HCT116 (cell line): ENCODE measurements around the gene LYRM4. TPM values are rescaled to one million over a fixed set of nuclear protein-coding genes. Genes with fewer than 3 reads are reported as not detected.

Source experiments
- ATAC-seq: fragments of 200-7000 bp; cut with Tn5 transposase; 2 replicates; pipeline ENCODE4 v1.9.1; 2020; ENCODE audit warnings: mild to moderate bottlenecking, moderate library complexity
- BruUV-seq: library from RNA; stranded (reverse); fragments of 400-500 nt; replicated peaks from 2 replicates; lab custom pipeline; 2021; lab: Mats Ljungman, UMichigan
- CTCF ChIA-PET: fragments of 300-600 bp; sonication (Branson Sonifier 250); formaldehyde crosslinking; loops from one replicate; lab custom pipeline; 2021; ENCODE audit warnings: antibody characterized with exemption; lab: Charles Lee
- POLR2A ChIA-PET: fragments of 300-600, 350-600 bp; sonication (Branson Sonifier 250); formaldehyde crosslinking; loops from one replicate; lab custom pipeline; 2021; ENCODE audit warnings: antibody characterized with exemption; lab: Charles Lee
- RAD21 ChIA-PET, 2 experiments: fragments of 300-600 bp; sonication (Branson Sonifier 250); formaldehyde crosslinking; loops; one replicate each; lab custom pipeline; 2023; ENCODE audit warnings: low total read pairs in 2 of 2; ENCODE audit not compliant: uncharacterized antibody in 2 of 2, unreplicated experiment in 2 of 2, low non-redundant PET in 1 of 2; lab: Charles Lee
- DNase-seq: peaks from one replicate; pipeline ENCODE4 v3.0.0-alpha.2; 2010; ENCODE audit warnings: low read depth, low spot score
- H2AFZ ChIP-seq: fragments of 200-600 bp; shearing (Covaris generic), sonication (generic); 2 replicates; pipeline ENCODE4 v1.6.1; 2017; ENCODE audit warnings: low read depth, mixed run types, mixed read lengths, antibody characterized with exemption, low read length; ENCODE audit not compliant: poor library complexity, severe bottlenecking
- H3K27ac ChIP-seq: 2 replicates; pipeline ENCODE4 v1.5.1; 2012; ENCODE audit warnings: low read depth, low read length
- H3K27me3 ChIP-seq: fragments of 200-600 bp; sonication (generic); 2 replicates; pipeline ENCODE4 v1.6.1; 2016; ENCODE audit warnings: mixed run types, low read length, mixed read lengths; ENCODE audit not compliant: insufficient read depth
- H3K36me3 ChIP-seq, 2 experiments: fragments of 200-500 bp in 1 of 2; fragments of 200-600 bp in 1 of 2; sonication (Bioruptor generic) in 1 of 2; sonication (generic) in 1 of 2; 2 replicates each; pipeline versions ENCODE4 v1.5.1 to v1.6.1; 2014 to 2016; ENCODE audit warnings: low read length in 2 of 2, inconsistent platforms in 1 of 2, mixed read lengths in 1 of 2, mixed run types in 1 of 2; ENCODE audit not compliant: insufficient read depth in 2 of 2, control insufficient read depth in 1 of 2
- H3K4me1 ChIP-seq, 2 experiments: fragments of 200-600 bp in 1 of 2; sonication (generic) in 1 of 2; 2 replicates each; pipeline versions ENCODE4 v1.5.1 to v1.6.1; 2012 to 2017; ENCODE audit warnings: low read length in 2 of 2, inconsistent platforms in 1 of 2, mild to moderate bottlenecking in 1 of 2, mixed read lengths in 1 of 2, mixed run types in 1 of 2, moderate library complexity in 1 of 2; ENCODE audit not compliant: insufficient read depth in 2 of 2, control insufficient read depth in 1 of 2
- H3K4me2 ChIP-seq: fragments of 200-600 bp; sonication (generic); 2 replicates; pipeline ENCODE4 v1.6.1; 2017; ENCODE audit warnings: mixed run types, low read length, mixed read lengths
- H3K4me3 ChIP-seq, 2 experiments: fragments of 200-600 bp in 1 of 2; sonication (generic) in 1 of 2; replicated peaks in 1 of 2; 2 replicates each; pipeline ENCODE4 v1.5.1; 2011 to 2016; ENCODE audit warnings: low read length in 2 of 2, control low read depth in 1 of 2, low read depth in 1 of 2, mild to moderate bottlenecking in 1 of 2, mixed read lengths in 1 of 2, mixed run types in 1 of 2
- H3K79me2 ChIP-seq: fragments of 200-600 bp; sonication (generic); 2 replicates; pipeline ENCODE4 v1.6.1; 2017; ENCODE audit warnings: mild to moderate bottlenecking, mixed run types, low read length, moderate library complexity, mixed read lengths; ENCODE audit not compliant: insufficient read depth
- H3K9ac ChIP-seq: fragments of 200-600 bp; sonication (generic); 2 replicates; pipeline ENCODE4 v1.6.1; 2016; ENCODE audit warnings: low read length, mixed read lengths
- H3K9me2 ChIP-seq: fragments of 200-600 bp; sonication (generic), shearing (Covaris generic); 2 replicates; pipeline ENCODE4 v1.6.1; 2017; ENCODE audit warnings: mixed run types, mild to moderate bottlenecking, moderate library complexity; ENCODE audit not compliant: insufficient read depth
- H3K9me3 ChIP-seq, 2 experiments: fragments of 200-500 bp in 1 of 2; fragments of 200-600 bp in 1 of 2; sonication (Bioruptor generic) in 1 of 2; sonication (generic) in 1 of 2; 2 replicates each; pipeline ENCODE4 v1.6.1; 2014 to 2017; ENCODE audit warnings: low read length in 2 of 2, mixed read lengths in 2 of 2, inconsistent platforms in 1 of 2, low read depth in 1 of 2, mild to moderate bottlenecking in 1 of 2, mixed run types in 1 of 2, moderate library complexity in 1 of 2; ENCODE audit not compliant: control insufficient read depth in 1 of 2, insufficient read depth in 1 of 2
- H4K20me1 ChIP-seq: fragments of 200-600 bp; sonication (generic), shearing (Covaris generic); 2 replicates; pipeline ENCODE4 v1.6.1; 2017; ENCODE audit warnings: mixed run types, mild to moderate bottlenecking, moderate library complexity; ENCODE audit not compliant: insufficient read depth
- ATF3 ChIP-seq: IDR thresholded peaks from 2 replicates; pipeline ENCODE4 v1.6.1; 2012
- CBX3 ChIP-seq: IDR thresholded peaks from 2 replicates; pipeline ENCODE4 v1.6.1; 2012; ENCODE audit warnings: low read depth
- CEBPB ChIP-seq: IDR thresholded peaks from 2 replicates; pipeline ENCODE4 v1.6.1; 2012; ENCODE audit warnings: low read depth
- CTCF ChIP-seq, 3 experiments: fragments of 200-600 bp in 1 of 3; sonication (generic) in 1 of 3; IDR thresholded peaks in 2 of 3; conservative IDR thresholded peaks in 1 of 3; 2 replicates each; pipeline ENCODE4 v1.5.1; 2012 to 2017; ENCODE audit warnings: low read depth in 2 of 3, low read length in 2 of 3, antibody characterized with exemption in 1 of 3, borderline replicate concordance in 1 of 3, control low read depth in 1 of 3, mild to moderate bottlenecking in 1 of 3, mixed read lengths in 1 of 3, mixed run types in 1 of 3, moderate library complexity in 1 of 3; ENCODE audit not compliant: insufficient read depth in 1 of 3
- EGR1 ChIP-seq: IDR thresholded peaks from 2 replicates; pipeline ENCODE4 v1.6.1; 2012; ENCODE audit warnings: low read depth
- ELF1 ChIP-seq: IDR thresholded peaks from 2 replicates; pipeline ENCODE4 v1.6.1; 2012; ENCODE audit warnings: low read depth, borderline replicate concordance
- EZH2 ChIP-seq: fragments of 200-600 bp; sonication (generic); IDR thresholded peaks from 2 replicates; pipeline ENCODE4 v1.6.1; 2017; ENCODE audit warnings: antibody characterized with exemption, mixed run types
- EZH2phosphoT487 ChIP-seq: fragments of 200-600 bp; IDR thresholded peaks from 2 replicates; pipeline ENCODE4 v1.6.1; 2018; ENCODE audit warnings: antibody characterized with exemption, borderline replicate concordance
- FOSL1 ChIP-seq: IDR thresholded peaks from 2 replicates; pipeline ENCODE4 v1.6.1; 2012; ENCODE audit warnings: low read depth
- JUND ChIP-seq: IDR thresholded peaks from 2 replicates; pipeline ENCODE4 v1.6.1; 2012
- POLR2A ChIP-seq: IDR thresholded peaks from 2 replicates; pipeline ENCODE4 v1.7.0; 2011; ENCODE audit warnings: borderline replicate concordance; ENCODE audit not compliant: insufficient read depth, insufficient read length; ENCODE audit errors: extremely low read depth
- POLR2AphosphoS5 ChIP-seq: IDR thresholded peaks from 2 replicates; pipeline ENCODE4 v1.6.1; 2011; ENCODE audit warnings: mild to moderate bottlenecking, low read depth, low read length, moderate library complexity
- RAD21 ChIP-seq: IDR thresholded peaks from 2 replicates; pipeline ENCODE4 v1.6.1; 2012; ENCODE audit warnings: low read depth, mild to moderate bottlenecking
- SP1 ChIP-seq: IDR thresholded peaks from 2 replicates; pipeline ENCODE4 v1.6.1; 2012; ENCODE audit warnings: low read depth
- SRF ChIP-seq: IDR thresholded peaks from 2 replicates; pipeline ENCODE4 v1.6.1; 2012; ENCODE audit warnings: low read depth
- YY1 ChIP-seq: IDR thresholded peaks from 2 replicates; pipeline ENCODE4 v1.6.1; 2011; ENCODE audit warnings: low read length, low read depth, moderate library complexity, mild to moderate bottlenecking; ENCODE audit not compliant: insufficient replicate concordance; ENCODE audit errors: extremely low read depth
- ZFX ChIP-seq: fragments of 450-650 bp; IDR thresholded peaks from 2 replicates; pipeline ENCODE4 v1.6.1; 2017
- intact Hi-C: fragments of 100-400 bp; cut with micrococcal nuclease; formaldehyde crosslinking; loops from 2 replicates; pipeline ENCODE4 v1.10.0; 2022
- total RNA-seq: library from RNA; stranded (reverse); gene quantifications from one replicate; pipeline ENCODE4 v1.2.1, GENCODE V29; 2021; ENCODE audit not compliant: unreplicated experiment
- TF ChIP-seq, protein P1 (sequence below): IDR thresholded peaks from 2 replicates; pipeline ENCODE4 v1.6.1; 2011; ENCODE audit warnings: mild to moderate bottlenecking, low read length, moderate library complexity; ENCODE audit not compliant: insufficient replicate concordance; ENCODE audit errors: extremely low read depth
- TF ChIP-seq, protein P2 (sequence below): IDR thresholded peaks from 2 replicates; pipeline ENCODE4 v1.6.1; 2012; ENCODE audit warnings: low read depth
- TF ChIP-seq, protein P3 (sequence below): IDR thresholded peaks from 2 replicates; pipeline ENCODE4 v1.6.1; 2012

Gene LYRM4
- total RNA-seq, 1 experiment from 2014 or later, result 30.1 TPM

DNA sequence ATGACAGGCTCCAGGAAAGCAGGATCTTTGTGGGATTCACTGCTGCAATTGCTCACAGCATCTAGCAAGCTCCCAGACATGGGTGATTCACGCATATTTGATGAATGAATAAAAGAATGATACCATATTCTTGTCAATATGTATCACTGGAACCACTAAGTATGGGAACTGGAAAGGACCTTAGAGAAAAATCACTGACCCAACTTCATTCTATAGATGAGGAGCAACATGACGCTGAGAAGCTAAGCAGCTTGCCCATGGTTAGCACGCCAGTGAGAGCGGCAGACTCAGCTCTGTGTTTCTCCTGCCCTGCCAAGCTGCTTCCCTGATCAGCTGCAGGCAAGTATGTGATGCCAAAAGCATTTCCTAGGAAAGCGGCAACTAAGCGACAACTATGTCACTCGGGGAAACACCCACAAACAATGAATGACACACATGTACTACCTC is 108.8 kb downstream of the LYRM4 start:
- TF ChIP-seq EGR1, result no peak
- no peak for TF ChIP-seq ELF1
- no peak for TF ChIP-seq YY1
- TF ChIP-seq POLR2AphosphoS5, result no peak
- no peak for TF ChIP-seq ATF3
- no peak for TF ChIP-seq JUND
- TF ChIP-seq, protein P1, sequence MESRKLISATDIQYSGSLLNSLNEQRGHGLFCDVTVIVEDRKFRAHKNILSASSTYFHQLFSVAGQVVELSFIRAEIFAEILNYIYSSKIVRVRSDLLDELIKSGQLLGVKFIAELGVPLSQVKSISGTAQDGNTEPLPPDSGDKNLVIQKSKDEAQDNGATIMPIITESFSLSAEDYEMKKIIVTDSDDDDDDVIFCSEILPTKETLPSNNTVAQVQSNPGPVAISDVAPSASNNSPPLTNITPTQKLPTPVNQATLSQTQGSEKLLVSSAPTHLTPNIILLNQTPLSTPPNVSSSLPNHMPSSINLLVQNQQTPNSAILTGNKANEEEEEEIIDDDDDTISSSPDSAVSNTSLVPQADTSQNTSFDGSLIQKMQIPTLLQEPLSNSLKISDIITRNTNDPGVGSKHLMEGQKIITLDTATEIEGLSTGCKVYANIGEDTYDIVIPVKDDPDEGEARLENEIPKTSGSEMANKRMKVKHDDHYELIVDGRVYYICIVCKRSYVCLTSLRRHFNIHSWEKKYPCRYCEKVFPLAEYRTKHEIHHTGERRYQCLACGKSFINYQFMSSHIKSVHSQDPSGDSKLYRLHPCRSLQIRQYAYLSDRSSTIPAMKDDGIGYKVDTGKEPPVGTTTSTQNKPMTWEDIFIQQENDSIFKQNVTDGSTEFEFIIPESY, result no peak
- TF ChIP-seq EZH2phosphoT487, result no peak
- no peak for TF ChIP-seq FOSL1
- TF ChIP-seq ZFX, result no peak
- TF ChIP-seq CTCF (IDR thresholded peaks at IDR 0.05 in 2 of 3, conservative IDR thresholded peaks at IDR 0.05 in 1 of 3; ENCODE audit: borderline replicate concordance in 1 of 3, insufficient read depth in 1 of 3, low read depth in 2 of 3, low read length in 2 of 3), result no peak
- TF ChIP-seq CEBPB, result no peak
- TF ChIP-seq RAD21, result no peak
- no peak for TF ChIP-seq CBX3
- TF ChIP-seq, protein P2, sequence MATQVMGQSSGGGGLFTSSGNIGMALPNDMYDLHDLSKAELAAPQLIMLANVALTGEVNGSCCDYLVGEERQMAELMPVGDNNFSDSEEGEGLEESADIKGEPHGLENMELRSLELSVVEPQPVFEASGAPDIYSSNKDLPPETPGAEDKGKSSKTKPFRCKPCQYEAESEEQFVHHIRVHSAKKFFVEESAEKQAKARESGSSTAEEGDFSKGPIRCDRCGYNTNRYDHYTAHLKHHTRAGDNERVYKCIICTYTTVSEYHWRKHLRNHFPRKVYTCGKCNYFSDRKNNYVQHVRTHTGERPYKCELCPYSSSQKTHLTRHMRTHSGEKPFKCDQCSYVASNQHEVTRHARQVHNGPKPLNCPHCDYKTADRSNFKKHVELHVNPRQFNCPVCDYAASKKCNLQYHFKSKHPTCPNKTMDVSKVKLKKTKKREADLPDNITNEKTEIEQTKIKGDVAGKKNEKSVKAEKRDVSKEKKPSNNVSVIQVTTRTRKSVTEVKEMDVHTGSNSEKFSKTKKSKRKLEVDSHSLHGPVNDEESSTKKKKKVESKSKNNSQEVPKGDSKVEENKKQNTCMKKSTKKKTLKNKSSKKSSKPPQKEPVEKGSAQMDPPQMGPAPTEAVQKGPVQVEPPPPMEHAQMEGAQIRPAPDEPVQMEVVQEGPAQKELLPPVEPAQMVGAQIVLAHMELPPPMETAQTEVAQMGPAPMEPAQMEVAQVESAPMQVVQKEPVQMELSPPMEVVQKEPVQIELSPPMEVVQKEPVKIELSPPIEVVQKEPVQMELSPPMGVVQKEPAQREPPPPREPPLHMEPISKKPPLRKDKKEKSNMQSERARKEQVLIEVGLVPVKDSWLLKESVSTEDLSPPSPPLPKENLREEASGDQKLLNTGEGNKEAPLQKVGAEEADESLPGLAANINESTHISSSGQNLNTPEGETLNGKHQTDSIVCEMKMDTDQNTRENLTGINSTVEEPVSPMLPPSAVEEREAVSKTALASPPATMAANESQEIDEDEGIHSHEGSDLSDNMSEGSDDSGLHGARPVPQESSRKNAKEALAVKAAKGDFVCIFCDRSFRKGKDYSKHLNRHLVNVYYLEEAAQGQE, result no peak
- TF ChIP-seq SP1, result no peak
- TF ChIP-seq SRF, result no peak
- TF ChIP-seq, protein P3, sequence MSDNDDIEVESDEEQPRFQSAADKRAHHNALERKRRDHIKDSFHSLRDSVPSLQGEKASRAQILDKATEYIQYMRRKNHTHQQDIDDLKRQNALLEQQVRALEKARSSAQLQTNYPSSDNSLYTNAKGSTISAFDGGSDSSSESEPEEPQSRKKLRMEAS, result no peak
- TF ChIP-seq EZH2, result no peak
- TF ChIP-seq POLR2A, result no peak
- no peaks in the 10 kb centered on the region for H3K9me2 ChIP-seq
- POLR2A ChIA-PET, result no interaction called here
- intact Hi-C loops, result no loop called here
- H3K4me2 ChIP-seq, result no peak overlapping the region
- no peak overlapping the region for H3K9ac ChIP-seq
- H2AFZ ChIP-seq, result no peak overlapping the region
- CTCF ChIA-PET, result interaction anchor here (1.3 kb wide), 1 partner anchor 250 kb away, joined by 3 read pairs; no protein-coding TSS in a partner anchor
- no peaks in the 10 kb centered on the region for H4K20me1 ChIP-seq
- no peak overlapping the region for H3K4me3 ChIP-seq
- no peaks in the 10 kb centered on the region for H3K4me1 ChIP-seq
- H3K27me3 ChIP-seq, result no peaks in the 10 kb centered on the region
- H3K9me3 ChIP-seq, result no peaks in the 10 kb centered on the region
- DNase-seq, result no peak
- H3K27ac ChIP-seq, result no peak overlapping the region
- H3K79me2 ChIP-seq, result no peaks in the 10 kb centered on the region; the same call in 1 of the 2 replicates
- no peak for ATAC-seq
- H3K36me3 ChIP-seq, result no peaks in the 10 kb centered on the region
- RAD21 ChIA-PET, result no interaction called here
- BruUV-seq, result no TSS peak
